GM12874 (cell line): ENCODE results near the gene LSAMP.

Experiments used
- TF ChIP-seq, protein P1 (sequence below): IDR thresholded peaks from 2 replicates; pipeline ENCODE4 v1.5.1; 2011; ENCODE audit warnings: low read depth, mild to moderate bottlenecking, control low read depth, low read length, moderate library complexity; ENCODE audit not compliant: insufficient read depth

The LSAMP gene

GRCh38 chr3:116408473-116408872, 36.8 kb downstream of the LSAMP start:
- TF ChIP-seq, protein P1, sequence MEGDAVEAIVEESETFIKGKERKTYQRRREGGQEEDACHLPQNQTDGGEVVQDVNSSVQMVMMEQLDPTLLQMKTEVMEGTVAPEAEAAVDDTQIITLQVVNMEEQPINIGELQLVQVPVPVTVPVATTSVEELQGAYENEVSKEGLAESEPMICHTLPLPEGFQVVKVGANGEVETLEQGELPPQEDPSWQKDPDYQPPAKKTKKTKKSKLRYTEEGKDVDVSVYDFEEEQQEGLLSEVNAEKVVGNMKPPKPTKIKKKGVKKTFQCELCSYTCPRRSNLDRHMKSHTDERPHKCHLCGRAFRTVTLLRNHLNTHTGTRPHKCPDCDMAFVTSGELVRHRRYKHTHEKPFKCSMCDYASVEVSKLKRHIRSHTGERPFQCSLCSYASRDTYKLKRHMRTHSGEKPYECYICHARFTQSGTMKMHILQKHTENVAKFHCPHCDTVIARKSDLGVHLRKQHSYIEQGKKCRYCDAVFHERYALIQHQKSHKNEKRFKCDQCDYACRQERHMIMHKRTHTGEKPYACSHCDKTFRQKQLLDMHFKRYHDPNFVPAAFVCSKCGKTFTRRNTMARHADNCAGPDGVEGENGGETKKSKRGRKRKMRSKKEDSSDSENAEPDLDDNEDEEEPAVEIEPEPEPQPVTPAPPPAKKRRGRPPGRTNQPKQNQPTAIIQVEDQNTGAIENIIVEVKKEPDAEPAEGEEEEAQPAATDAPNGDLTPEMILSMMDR: no peak

DNA sequence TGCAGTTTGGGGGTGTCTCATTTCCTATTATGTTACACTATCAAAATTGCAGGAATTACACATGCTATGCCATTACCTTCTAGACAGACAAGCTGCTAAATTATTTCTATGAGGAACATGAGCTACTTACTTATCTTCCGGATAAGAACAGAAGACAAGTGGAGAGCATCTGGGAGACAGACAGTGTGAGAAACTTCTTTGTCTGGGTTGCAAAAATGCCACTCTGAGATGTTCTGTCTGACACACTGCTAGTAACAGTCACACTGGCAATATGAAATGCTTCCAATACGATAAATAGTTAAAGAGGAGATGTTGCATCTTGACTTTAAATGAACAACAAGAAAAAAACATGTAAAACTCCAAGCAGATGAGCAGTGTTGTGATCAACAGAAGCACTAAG, 40.1 kb downstream of the LSAMP start:
- TF ChIP-seq, protein P1: no peak

- TF ChIP-seq, protein P1: no peak
Measured at GRCh38 chr3:116399701-116400226, 45.5 kb downstream of the LSAMP start.

DNA sequence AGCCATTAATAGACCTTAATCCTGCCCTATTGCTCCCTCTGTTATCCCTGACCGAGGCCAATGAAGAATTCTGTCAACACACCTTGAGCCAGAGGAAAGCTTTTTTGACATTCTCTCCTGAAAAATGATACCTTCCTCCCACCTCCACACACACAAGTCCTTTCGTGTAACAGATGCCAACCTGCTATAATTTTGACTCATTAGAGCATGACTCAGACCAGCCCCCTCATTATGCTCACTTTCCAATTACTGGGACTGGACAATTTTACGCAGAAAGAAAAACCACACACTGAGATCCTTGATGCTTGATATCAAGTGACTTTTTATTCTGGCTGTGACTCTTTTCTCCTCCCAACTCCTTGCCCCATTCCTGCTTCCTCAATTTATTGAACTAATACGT, 50.9 kb downstream of the LSAMP start:
- TF ChIP-seq, protein P1: no peak

DNA sequence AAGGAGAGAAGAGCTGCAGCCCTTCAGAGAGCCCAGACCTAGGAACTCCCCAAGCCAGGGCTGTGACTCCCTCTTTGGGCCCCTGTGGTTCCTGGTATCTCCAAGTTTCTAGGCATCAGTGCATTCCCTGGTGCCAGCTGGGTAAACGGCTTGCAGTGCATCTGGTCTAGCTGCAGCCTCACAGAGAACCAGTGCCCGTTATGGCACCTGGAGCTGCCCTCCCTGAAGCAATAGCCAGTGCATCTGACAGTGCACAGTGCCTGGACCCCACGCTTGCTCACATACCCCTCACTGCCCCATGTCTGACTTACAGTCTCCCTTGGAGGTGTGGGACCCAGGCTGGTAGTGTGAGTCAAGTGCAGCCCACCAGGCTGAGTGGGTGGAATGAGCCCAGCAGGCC, 52.1 kb downstream of the LSAMP start:
- TF ChIP-seq, protein P1: no peak

DNA sequence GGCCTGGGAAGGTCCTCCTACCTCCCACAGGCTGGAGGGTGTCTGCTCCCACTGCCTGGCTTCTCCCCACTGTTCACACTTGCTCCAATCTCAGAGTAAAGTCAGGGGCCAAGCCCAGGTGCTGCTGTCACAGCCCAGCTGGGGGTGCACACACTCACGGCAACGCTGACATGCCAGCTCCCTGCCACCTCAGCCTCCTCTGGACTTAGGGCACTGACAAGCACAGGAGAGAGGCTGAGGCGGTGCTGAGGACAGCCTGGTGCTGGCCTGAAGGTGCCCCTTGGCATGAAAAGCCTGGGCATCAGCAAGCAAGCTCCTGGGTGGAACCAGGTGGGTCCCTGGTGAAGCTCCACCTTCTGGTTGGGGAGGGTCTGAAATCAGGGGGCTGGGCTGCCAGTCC, 53.0 kb downstream of the LSAMP start:
- TF ChIP-seq, protein P1: no peak

DNA sequence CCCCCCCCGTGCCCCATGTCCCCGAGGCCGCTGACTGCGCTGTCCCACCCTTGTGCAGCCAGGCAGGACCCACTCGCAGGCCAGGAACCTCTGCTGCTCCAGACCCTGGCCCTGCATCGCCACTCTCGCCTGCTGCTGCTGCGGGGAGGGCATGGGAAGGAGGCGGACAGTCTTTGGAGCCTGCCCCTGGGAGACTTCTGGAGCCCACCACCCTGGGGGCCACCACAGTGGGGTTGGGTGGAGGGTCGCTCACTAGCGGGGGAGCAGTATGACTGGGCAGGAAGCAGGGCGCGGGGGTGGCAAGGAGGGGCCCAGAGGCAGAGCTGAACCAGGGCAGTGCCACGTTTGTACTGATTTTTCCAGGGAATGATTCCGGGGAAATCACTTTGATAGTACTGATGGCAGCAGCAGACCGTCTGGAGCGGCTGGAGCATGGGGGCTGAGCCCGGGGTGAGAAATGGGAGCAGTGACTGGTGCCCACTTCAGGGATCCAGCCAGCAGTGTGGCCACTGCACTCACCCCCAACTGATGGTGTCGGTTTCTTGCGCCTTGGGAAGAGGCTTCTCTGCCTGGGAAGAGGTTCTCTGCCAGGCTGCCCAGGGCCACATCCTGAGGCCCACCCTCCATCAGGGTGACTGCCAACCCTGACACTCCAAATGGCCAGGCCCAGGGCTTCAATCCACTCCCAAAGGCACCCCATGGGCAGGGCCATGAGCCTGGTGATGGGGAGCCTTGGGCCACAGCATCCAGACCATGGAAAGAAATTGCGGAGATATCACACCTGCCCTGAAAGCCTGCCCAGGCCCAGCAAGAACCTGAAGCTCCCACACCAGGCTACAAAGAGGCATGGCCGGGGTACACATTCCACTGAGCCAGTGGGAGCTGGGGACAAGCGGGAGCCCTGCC, 53.7 kb downstream of the LSAMP start:
- TF ChIP-seq, protein P1: no peak
